ENCODE results near the gene LTBP3.
A peak's percentile ranks its signal among the peaks of the same experiment; 100 is the strongest.

LTBP3 gene

DNA sequence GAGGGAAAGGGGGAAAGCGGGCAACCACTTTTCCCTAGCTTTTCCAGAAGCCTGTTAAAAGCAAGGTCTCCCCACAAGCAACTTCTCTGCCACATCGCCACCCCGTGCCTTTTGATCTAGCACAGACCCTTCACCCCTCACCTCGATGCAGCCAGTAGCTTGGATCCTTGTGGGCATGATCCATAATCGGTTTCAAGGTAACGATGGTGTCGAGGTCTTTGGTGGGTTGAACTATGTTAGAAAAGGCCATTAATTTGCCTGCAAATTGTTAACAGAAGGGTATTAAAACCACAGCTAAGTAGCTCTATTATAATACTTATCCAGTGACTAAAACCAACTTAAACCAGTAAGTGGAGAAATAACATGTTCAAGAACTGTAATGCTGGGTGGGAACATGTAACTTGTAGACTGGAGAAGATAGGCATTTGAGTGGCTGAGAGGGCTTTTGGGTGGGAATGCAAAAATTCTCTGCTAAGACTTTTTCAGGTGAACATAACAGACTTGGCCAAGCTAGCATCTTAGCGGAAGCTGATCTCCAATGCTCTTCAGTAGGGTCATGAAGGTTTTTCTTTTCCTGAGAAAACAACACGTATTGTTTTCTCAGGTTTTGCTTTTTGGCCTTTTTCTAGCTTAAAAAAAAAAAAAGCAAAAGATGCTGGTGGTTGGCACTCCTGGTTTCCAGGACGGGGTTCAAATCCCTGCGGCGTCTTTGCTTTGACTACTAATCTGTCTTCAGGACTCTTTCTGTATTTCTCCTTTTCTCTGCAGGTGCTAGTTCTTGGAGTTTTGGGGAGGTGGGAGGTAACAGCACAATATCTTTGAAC, 52.5 kb downstream of the LTBP3 start:
- DNase-seq = no peak

- no peak for DNase-seq
These were observed 53.3 kb downstream of the LTBP3 start for GRCh38 chr11:65504674-65505465.

GRCh38 chr11:65503949-65504673, 54.0 kb downstream of the LTBP3 start:
- no peak for DNase-seq

DNA sequence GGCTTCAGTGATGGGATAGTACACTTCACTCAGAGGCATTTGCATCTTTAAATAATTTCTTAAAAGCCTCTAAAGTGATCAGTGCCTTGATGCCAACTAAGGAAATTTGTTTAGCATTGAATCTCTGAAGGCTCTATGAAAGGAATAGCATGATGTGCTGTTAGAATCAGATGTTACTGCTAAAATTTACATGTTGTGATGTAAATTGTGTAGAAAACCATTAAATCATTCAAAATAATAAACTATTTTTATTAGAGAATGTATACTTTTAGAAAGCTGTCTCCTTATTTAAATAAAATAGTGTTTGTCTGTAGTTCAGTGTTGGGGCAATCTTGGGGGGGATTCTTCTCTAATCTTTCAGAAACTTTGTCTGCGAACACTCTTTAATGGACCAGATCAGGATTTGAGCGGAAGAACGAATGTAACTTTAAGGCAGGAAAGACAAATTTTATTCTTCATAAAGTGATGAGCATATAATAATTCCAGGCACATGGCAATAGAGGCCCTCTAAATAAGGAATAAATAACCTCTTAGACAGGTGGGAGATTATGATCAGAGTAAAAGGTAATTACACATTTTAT, 54.7 kb downstream of the LTBP3 start:
- no peak for DNase-seq

DNA sequence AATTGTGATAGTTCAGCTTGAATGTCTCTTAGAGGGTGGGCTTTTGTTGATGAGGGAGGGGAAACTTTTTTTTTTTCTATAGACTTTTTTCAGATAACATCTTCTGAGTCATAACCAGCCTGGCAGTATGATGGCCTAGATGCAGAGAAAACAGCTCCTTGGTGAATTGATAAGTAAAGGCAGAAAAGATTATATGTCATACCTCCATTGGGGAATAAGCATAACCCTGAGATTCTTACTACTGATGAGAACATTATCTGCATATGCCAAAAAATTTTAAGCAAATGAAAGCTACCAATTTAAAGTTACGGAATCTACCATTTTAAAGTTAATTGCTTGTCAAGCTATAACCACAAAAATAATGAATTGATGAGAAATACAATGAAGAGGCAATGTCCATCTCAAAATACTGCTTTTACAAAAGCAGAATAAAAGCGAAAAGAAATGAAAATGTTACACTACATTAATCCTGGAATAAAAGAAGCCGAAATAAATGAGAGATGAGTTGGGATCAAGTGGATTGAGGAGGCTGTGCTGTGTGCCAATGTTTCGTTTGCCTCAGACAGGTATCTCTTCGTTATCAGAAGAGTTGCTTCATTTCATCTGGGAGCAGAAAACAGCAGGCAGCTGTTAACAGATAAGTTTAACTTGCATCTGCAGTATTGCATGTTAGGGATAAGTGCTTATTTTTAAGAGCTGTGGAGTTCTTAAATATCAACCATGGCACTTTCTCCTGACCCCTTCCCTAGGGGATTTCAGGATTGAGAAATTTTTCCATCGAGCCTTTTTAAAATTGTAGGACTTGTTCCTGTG, 55.4 kb downstream of the LTBP3 start:
- no peak for DNase-seq

GRCh38 chr11:65502274-65502554, 55.9 kb downstream of the LTBP3 start:
- no peak for DNase-seq

DNA sequence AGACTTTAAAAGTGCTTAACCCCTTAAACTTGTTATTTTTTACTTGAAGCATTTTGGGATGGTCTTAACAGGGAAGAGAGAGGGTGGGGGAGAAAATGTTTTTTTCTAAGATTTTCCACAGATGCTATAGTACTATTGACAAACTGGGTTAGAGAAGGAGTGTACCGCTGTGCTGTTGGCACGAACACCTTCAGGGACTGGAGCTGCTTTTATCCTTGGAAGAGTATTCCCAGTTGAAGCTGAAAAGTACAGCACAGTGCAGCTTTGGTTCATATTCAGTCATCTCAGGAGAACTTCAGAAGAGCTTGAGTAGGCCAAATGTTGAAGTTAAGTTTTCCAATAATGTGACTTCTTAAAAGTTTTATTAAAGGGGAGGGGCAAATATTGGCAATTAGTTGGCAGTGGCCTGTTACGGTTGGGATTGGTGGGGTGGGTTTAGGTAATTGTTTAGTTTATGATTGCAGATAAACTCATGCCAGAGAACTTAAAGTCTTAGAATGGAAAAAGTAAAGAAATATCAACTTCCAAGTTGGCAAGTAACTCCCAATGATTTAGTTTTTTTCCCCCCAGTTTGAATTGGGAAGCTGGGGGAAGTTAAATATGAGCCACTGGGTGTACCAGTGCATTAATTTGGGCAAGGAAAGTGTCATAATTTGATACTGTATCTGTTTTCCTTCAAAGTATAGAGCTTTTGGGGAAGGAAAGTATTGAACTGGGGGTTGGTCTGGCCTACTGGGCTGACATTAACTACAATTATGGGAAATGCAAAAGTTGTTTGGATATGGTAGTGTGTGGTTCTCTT, 56.5 kb downstream of the LTBP3 start:
- DNase-seq = no peak

GRCh38 chr11:65501186-65501471, 57.0 kb downstream of the LTBP3 start:
- no peak for DNase-seq

- DNase-seq = no peak
These were observed 57.6 kb downstream of the LTBP3 start for GRCh38 chr11:65500387-65501185.

- no peak for DNase-seq
These were observed 58.3 kb downstream of the LTBP3 start for GRCh38 chr11:65499713-65500386.

GRCh38 chr11:65498977-65499712, 59.0 kb downstream of the LTBP3 start, which contains the start of gene MALAT1:
MALAT1 (plus strand) TSS chr11:65499045.
- DNase-seq = peak; percentile 91

- DNase-seq = no peak
These were observed 59.5 kb downstream of the LTBP3 start for GRCh38 chr11:65498727-65498976.

DNA sequence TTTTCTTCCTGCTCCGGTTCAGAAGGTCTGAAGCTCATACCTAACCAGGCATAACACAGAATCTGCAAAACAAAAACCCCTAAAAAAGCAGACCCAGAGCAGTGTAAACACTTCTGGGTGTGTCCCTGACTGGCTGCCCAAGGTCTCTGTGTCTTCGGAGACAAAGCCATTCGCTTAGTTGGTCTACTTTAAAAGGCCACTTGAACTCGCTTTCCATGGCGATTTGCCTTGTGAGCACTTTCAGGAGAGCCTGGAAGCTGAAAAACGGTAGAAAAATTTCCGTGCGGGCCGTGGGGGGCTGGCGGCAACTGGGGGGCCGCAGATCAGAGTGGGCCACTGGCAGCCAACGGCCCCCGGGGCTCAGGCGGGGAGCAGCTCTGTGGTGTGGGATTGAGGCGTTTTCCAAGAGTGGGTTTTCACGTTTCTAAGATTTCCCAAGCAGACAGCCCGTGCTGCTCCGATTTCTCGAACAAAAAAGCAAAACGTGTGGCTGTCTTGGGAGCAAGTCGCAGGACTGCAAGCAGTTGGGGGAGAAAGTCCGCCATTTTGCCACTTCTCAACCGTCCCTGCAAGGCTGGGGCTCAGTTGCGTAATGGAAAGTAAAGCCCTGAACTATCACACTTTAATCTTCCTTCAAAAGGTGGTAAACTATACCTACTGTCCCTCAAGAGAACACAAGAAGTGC, 60.0 kb downstream of the LTBP3 start:
- peak; percentile 37 for DNase-seq

DNA sequence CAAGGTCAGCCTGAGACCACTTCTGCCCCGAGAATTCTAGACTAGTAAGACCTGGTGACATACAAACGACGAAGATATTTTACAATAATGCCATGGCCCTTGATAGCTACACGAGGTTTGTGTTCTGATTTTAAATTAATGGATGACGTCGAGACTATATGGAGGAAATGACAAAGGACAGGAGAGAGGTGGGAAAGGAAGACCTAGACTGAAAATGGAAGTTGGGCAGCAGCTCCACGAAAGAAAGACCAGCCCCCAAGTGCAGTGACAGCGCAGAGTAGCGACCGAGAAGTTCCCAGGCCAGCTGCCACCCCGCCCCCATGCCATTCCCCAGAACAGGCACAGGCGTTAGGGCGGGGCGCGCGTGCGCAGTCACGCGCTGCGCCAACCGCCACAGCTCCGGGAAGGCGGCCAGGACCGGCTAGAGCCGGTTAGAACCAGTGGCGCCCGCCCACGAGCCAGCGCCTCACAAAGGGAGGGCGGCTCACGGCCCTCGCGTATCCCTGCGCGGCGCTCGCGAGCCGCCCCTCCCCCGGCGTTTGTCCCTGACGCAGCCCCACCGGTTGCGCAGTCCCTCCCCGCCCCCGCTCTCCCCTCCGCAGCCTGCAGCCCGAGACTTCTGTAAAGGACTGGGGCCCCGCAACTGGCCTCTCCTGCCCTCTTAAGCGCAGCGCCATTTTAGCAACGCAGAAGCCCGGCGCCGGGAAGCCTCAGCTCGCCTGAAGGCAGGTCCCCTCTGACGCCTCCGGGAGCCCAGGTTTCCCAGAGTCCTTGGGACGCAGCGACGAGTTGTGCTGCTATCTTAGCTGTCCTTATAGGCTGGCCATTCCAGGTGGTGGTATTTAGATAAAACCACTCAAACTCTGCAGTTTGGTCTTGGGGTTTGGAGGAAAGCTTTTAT, 60.8 kb downstream of the LTBP3 start:
- peak; percentile 95 for DNase-seq

- no peak for DNase-seq
These were observed 61.6 kb downstream of the LTBP3 start for GRCh38 chr11:65496304-65497140.

- no peak for DNase-seq
These were observed 64.6 kb downstream of the LTBP3 start for GRCh38 chr11:65493367-65494176.
